Measurements from ENCODE around the gene SCAI.
A peak's percentile ranks its signal among the peaks of the same experiment; 100 is the strongest.

DNA sequence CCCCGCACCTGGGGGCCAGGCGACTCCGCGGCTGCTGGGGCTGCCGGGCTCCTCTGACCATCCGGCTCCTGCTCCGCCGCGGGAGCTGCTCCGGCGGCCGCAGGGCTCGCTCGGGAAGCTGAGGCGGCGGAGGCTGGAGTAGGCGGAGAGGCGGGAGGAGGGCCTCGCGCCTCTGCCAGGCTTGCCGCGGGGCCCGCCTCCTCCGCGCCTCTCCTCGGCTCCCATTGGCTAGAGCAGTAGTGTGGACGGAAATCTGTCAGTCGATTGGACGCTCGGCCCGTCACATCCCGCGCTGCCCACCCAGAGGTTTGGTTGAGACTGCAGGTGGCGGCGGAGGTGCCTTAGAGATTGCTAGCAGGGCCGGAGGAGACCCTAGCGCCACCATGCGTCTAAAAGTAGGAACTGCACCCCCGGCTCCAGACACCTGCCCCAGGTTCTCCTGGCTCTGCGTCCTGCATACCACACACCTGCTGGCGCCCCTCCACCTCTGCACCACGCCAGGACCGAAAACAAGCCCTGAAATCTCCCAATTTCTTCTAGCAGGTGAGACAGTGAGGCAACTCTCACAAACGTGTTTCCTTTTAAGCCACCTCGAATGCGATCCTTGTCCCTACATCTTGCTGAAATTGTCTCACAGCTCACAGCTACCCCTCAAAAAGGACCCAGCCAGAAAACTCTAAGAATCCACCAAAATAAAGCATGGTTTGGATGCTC, at the start of gene SCAI:
- peak; percentile 75; the same call in 1 of the 2 replicates for TF ChIP-seq POLR2AphosphoS5 (IDR thresholded peaks at IDR 0.05; ENCODE audit: borderline replicate concordance, low read depth, low read length)
- no peak for TF ChIP-seq EZH2 (IDR thresholded peaks at IDR 0.05)
- TF ChIP-seq FOXP2 (optimal IDR thresholded peaks at IDR 0.05; ENCODE audit: control extremely low read depth, extremely low read length, insufficient read depth): no peak

Measured in SK-N-MC (cell line).